Coronary artery (tissue), 2 donors: ENCODE data around the gene AATF.

Experiments used
- DNase-seq: peaks from one replicate; pipeline ENCODE4 v3.0.0-alpha.2; 2017; ENCODE audit warnings: low spot score
- H3K27ac ChIP-seq, 2 donors: fragments of 200-600 bp; sonication (generic); one replicate each; pipeline ENCODE4 v1.5.1; 2016 to 2019
- H3K4me3 ChIP-seq: fragments of 200-600 bp; sonication (generic); 2 replicates; pipeline ENCODE4 v1.5.1; 2016; ENCODE audit warnings: mild to moderate bottlenecking, moderate library complexity
- CTCF ChIP-seq: fragments of 200-600 bp; sonication (generic); IDR thresholded peaks from one replicate; pipeline ENCODE4 v1.5.1; 2019; ENCODE audit warnings: antibody characterized with exemption

AATF gene

GRCh38 chr17:37060094-37060493, 111.3 kb downstream of the AATF start:
- DNase-seq, result no peak
- Histone ChIP-seq H3K4me3 (no peak overlapping the region), H3K27ac (no peak overlapping the region)
- no peak for TF ChIP-seq CTCF

- H3K27ac ChIP-seq, result no peak overlapping the region
- DNase-seq, result no peak
- TF ChIP-seq CTCF, result no peak
- H3K4me3 ChIP-seq, result no peak overlapping the region
Measured at GRCh38 chr17:37060928-37061327, 112.2 kb downstream of the AATF start.

DNA sequence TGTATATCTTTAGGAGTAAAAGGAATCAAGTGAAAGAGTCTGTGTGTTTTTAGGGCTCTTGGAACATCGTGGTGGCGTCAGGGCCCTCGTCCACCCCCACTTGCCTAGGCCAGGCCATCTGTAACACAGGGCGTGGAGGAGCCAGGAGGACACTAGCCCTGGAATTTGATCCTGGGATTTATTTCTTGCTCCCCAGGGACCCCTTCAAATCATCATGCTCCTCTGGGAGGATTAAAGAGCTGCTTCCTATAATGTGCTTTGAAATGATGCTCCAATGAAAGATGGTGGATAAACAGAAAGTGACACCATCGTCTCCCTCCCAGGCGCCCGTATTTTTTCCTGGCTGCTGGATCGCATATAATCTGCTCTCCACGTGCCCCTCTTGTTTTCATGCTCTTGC, 113.3 kb downstream of the AATF start:
- DNase-seq, result no peak
- Histone ChIP-seq H3K27ac (no peak overlapping the region), H3K4me3 (no peak overlapping the region)
- TF ChIP-seq CTCF, result no peak

DNA sequence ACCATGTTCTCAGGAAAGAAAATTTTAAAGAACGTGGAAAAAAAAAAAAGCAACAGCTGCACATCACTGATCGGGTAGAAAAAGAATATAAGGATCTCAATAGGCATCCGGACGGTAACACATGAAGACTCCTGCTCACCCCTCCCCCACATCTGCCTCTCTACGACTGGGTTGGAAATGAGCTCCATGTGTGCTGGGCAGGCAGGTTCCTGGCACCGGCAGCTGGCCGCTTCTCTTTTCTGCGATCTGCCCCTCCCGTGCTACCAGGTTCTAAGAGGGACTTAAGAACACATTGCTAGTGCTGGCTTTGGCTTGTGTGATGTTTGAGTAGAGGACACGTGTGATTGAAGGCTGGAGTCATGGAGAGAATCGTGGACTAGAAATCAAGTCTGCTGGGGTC, 115.5 kb downstream of the AATF start:
- no peak overlapping the region for H3K4me3 ChIP-seq
- H3K27ac ChIP-seq, result no peak overlapping the region
- no peak for DNase-seq
- TF ChIP-seq CTCF, result no peak

GRCh38 chr17:37064956-37065355, 116.2 kb downstream of the AATF start:
- DNase-seq, result no peak
- Histone ChIP-seq H3K4me3 (no peak overlapping the region), H3K27ac (no peak overlapping the region)
- no peak for TF ChIP-seq CTCF

GRCh38 chr17:37065486-37066321, 117.0 kb downstream of the AATF start:
- Histone ChIP-seq H3K27ac (no peak overlapping the region), H3K4me3 (no peak overlapping the region)
- DNase-seq, result no peak
- TF ChIP-seq CTCF, result no peak
